Stimulated activated CD4-positive, alpha-beta T cell treated with anti-CD3 and anti-CD28 coated beads, Interleukin-15, amount 100 ng/mL, for 1 hour (primary cell): ENCODE measurements around the gene ACBD6.
"Not testable (repeated sequence)": the region's sequence is repeated elsewhere in the genome, so short reads cannot be mapped to it uniquely, and the experiment has no call there.

Experiments used
- DNase-seq, 2 donors: peaks; one replicate each; pipeline ENCODE4 v3.0.0-alpha.2; 2020; ENCODE audit warnings: low read depth in 1 of 2, low spot score in 1 of 2

The ACBD6 gene, protein sequence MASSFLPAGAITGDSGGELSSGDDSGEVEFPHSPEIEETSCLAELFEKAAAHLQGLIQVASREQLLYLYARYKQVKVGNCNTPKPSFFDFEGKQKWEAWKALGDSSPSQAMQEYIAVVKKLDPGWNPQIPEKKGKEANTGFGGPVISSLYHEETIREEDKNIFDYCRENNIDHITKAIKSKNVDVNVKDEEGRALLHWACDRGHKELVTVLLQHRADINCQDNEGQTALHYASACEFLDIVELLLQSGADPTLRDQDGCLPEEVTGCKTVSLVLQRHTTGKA

DNA sequence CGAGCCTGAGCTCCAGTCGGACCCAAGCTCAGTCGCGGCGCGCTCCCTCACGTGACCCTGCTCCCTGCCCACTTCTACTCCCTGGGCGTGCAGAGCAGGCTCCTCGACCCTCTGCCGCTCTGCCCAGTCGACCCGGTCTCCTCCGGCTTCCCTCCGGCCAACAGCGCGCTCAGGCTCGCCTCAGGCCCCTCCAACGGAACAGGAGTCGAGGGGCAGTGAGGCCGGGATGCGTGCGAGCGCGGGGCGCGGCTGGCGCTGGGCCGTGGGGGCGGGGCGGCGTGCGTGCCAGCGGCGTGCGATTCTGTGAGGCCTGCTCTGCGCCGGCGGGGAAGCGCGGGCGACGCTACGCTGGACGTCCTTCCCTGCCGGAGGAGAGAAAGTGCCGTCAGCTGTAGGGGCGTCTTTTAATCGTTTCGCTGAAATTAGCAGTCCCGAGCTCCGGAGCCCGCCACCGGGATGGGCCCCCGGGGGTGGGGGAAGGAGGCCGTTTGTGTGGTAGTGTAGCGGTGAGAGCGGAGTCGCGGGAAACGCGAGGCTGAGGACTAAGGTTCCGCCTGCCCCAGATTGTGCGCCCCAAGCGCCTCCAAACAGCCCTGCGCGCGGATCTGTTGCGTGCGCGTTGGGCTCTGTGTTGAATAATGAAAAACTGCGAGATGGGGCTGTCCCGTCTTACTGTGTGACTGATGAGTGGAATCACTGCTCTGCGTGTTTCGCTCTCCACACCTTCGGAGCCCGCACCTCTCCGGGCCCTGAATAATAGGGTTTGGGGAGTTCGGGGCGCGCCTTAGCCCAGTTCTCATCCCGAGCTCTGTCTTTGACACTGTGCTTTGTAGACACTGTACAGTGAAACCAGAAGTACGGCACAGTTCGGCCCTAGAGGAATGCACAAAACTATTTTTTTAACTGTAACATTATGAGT lies at the start of gene ACBD6:
ACBD6 (minus strand) TSS at position 217 of the 919 bp plus-strand sequence. CDS start 311 bp downstream, outside the sequence.
- peak; percentile 74 to 79 for DNase-seq

DNA sequence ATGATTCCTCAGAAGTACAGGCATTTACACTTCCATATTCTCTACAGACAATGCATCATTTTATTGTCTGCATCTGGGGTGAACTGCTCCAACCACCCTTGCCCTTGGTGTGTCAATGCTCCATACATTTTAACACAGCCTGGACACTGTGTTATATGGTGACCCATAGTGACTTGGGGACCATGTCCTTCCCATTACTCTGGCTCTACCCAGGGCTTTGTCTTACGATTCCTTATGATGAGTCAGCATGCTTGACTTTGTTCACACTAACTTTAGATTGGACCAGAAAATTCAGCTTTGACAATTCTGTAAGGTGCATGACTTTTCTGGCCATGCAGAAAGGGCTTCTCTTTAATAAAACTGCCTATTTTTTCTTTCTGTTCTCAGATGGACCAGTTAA lies 49.6 kb upstream of the ACBD6 start:
- no peak for DNase-seq

DNA sequence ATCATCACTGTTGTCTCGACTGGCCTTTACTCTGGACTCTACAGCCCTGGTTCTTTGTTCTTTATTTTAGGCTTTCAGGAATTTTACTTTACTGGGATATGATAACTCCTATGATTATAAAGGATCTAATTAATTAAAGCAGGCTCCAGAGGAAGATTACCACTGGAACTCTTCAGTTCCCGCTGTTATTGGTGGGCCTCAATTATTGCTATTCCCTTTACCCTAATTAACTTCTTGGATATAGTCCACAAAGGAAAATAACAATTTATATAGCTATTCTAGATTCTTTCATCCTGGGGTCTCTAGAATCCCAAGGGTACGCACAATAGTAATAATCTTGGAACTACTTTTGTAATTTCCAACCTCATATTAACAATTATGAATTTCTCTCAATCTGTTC lies 47.9 kb upstream of the ACBD6 start:
- no peak for DNase-seq

DNA sequence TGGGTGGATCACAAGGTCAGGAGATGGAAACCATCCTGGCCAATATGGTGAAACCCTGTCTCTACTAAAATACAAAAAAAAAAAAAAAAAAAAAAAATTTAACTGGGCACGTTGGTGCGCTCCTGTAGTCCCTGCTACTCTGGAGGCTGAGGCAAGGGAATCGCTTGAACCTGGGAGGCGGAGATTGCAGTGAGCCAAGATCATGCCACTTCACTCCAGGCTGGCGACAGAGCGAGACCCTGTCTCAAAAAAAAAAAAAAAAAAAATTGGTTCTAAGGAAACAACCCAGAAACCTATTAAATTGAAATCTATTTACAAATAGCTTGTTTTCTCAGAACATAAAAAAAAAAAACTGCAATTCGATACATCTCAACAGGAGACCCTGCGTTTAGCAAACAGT lies 47.4 kb upstream of the ACBD6 start:
- not testable (repeated sequence) for DNase-seq

DNA sequence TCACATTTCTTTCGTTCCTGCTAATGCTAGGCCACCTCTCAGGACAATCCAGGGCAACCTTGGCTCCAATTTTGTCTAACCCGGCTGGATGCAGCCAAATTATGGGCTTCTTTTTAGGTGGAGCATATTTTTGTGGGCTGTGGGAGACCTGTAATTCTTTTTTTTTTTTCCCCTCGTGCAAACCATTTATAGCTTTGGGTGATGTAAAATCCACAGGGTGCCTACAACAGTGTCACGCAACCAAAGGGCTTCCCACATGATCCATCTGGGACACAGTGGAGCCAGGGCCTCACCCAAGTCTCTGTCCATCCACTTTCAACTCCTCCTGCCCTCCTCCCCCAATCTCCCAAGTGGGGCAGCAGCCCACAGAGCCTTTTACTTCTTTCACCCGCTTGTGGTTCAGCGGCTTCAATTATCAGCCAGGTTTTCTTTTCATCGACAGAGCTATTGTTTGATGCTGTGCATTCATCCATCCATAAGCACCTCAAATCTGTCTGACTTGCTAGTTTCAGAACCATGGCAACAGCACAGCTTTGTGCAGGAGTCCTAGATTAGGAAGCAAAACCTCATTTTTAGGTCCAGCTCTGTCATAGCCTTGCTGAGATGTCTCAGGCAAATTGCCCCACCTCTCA lies 46.4 kb upstream of the ACBD6 start:
- no peak for DNase-seq

DNA sequence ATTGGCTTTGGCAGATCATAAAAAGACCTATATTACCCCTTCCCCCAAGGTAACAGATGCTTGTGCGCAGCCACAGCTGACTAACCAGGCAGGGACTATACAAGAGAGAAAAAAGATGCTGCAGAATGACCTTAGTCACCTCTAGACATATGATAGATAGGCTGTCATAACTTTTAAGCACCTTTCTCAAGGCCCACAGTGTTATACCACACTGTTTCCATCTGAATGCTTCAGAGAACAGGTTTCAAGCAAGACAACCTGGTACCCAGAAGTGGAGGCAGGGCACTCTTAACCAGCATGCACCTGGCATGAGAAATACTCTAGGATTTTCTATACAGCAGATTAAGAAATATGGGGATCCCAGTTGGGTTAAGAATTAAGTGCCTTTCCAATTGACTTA lies 43.6 kb upstream of the ACBD6 start:
- DNase-seq: no peak

DNA sequence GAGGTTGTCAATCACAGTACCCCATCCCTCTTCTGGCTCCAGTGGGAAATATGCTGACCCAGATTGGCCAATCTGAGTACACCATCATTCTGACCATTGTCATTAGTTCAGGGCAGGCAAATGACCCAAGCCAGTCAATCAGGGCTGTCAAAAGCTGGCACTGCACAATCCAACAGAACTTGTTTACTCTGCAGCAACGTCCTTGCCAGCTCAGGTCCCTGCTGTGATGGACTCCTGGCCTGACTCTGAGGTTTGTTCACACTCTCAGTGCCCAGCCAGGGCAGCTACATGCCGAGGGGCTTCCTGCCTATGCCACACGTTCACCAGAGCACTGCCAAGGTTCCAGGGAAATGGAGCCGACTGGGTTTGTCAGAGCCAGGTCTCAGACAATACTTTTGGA lies 41.7 kb upstream of the ACBD6 start:
- DNase-seq: no peak

DNA sequence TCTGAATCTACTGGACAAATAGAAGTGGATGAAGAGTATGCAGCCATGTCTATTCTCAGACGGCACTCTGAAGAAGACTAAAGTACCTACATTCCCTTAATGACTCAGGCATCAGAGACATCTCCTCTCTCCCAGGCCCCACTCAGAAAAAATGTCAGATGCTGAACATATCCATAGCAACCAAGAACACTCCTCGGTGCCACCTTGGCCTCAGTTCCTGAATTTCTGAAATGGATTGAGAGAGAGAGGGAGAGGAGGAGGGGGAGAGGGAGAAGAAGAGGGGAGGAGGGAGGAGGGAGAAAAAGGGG lies 40.4 kb upstream of the ACBD6 start:
- no peak for DNase-seq

DNA sequence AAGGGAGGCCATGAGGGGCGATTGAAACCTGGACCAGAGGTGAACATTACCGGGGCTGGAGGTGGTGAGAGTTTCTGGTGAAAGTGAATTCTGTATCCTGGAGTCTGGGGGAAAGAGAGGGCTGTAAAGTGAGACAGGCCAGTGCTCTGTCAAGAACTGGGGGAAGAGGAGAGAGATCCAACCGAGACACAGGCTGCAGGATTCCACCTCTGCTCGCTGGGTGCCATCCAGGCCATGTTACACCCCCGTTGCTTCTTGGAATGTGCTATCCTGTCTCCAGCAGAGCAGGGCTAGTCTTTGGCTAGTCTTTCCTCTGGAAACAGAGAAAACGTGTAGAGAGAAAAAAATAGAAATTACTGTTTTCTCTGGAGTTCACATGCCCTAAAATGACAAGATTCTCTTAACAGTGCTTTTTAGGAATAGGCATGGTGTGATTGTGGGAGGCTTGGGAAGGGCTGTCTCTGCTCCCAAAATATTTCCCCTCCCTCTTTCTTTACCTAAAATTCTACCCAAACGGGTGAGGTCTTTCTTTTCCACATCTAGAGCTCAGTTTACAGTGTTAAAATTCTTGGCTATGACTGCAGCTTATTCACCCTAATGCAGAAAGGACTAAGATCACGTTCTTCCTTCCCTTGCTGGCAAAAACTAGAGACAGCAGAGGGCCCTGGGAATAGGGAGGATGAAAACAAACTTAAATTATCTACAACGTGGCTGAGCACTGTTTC lies 39.9 kb upstream of the ACBD6 start:
- no peak for DNase-seq

DNA sequence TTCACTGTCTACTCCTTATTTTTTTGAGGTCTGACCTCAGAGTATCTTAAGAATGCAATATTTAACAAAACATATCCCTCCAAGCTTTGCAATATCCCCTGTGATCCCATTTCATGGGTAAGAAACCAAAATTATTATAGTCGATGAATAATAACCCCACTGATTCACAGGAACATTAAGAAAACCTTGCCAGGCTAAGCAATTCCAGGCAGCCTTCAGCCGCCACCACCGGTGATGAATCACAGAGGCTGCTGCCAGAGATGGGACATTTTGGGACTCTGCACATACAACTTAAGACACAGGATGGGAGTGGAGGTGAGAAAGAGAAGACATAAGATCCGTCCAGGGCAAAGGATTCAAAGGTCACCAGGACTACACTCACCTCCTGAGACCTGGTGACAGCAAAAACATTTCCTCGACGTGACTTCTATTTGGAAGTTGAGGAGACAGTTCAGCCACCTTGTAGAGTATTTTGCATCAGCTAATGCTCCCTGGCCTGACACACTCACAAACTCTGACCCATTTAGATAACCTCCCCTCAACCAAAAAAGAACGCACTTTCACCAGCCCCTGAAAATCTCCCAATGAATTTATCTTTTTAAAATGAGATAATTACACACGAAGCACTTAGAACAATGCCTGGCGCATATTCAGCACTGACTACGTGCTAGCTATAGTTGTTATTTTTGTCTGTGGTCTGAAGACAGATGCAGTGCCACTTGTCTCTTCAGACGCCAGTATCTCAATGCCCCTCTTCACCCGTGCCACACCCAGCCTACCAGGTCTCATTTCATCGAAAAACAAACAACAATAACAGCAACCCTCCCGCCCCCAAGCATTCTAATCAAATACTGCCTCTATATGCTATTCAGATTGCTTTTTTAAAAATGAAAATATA lies 38.6 kb upstream of the ACBD6 start:
- DNase-seq: no peak

DNA sequence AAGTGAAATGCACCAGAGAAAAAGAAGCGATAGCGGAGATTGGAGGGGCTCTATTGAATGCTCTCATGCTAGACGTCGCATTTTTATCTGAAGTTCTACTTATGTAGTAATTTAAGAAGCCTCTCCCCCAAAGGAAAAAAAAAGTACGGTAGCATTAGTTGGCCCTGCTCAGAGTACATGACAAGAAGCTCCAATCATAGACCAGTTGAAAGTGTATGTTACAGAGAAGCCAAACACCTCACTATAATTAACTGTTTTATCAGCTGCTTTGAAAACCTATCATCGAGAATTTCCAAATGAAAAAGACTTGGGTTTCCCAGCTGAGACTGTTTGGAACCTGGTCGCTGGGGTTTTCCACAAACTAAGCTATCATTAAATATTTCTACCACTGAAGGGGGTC lies 36.8 kb upstream of the ACBD6 start:
- DNase-seq: no peak

DNA sequence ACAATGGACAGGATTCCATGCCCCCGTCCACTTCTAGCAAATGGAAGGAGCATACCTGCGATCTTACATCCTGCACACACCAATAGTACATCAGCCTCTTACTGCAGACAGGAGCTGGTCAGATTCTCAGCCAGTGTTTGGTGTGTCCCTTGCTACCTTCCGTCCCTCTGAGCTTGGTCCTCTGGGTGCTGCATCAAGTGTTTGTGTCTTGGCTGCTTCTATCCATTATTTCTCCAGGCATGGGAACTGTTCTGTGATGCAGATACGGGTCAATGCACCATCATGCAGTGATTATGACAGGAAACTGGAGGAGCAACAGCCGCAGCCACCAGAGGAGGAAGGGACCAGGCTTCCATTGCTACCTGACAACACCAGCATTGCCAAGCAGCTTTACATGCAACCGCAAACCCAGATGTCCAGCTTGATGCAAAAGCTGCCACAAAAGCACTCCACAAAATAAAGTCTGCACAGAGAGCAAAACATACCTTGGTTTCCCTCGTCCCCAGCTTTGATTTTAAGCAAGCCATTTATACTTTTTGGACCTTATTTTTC lies 34.5 kb upstream of the ACBD6 start:
- no peak for DNase-seq

DNA sequence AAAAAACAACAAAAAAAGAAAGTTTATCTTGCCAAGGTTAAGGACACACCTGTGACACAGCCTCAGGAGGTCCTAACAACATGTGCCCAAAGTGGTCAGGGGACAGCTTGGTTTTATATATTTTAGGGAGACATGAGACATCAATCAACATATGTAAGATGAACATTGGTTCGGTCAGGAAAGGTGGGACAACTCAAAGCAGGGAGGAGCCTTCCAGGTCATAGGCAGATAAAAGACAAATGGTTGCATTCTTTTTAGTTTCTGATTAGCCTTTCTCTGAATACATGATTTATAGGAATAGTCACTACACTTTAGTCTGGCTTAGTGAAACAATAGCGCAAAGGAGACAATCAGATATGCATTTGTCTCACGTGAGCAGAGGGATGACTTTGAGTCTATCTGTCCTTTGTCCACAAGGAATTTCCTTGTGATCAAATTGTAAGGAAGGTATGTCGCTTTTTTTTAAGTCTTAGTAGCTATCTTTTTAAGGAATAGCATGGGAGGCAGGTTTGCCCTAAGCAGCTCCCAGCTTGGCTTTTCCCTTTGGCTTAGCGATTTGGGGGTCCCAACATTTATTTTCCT lies 33.1 kb upstream of the ACBD6 start:
- DNase-seq: no peak

DNA sequence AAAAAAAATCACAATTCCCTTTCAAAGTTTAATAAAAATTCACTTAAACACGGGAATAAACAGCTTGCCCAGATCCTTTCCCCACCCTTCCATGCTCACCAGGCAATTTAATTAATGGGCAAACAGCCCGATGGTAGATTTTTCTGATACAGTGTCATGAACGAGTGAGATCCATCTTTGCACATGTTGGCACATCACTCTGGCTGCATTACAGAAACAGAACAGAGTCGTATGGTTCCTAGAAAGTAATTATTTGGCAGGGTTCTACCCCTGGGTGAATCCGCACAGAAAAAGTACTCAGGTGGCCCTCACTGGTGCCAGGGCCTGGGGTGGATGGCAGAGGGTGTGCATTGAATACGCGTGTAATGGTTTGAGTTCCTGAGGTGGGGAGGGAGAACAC lies 31.8 kb upstream of the ACBD6 start:
- no peak for DNase-seq

DNA sequence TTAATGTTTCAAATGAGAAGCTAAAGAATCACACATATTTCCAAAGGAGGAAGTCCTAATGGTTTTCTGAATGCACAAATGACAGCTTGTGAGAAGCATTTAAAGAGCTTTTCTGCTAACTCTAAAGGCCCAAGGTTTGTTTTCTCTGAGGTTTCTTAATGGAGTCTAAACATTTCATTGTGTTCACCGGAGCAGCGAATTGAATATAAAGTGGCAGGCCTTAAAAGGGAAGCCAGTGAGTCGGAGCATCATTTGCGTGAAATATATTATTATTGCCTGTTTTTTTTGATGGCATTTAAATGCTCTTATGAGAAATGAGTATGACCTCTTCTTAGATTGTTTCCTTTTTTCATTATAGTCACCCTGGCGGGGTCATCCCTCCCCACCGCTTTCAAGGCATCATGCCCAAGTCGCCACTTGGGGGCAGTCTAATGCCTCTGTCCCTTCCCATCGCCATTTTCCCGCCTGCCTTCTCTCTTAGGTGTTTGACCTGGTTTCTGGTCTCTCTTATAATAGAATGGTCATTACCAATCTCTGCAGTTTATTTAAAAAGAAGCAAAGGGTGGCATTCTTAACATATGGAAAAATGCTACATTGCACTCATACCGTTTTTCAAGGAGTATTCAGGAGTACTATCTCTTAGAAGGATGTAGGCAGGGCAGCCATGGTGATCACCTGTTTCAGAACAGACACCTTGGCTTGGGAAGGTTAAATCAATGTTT lies 31.1 kb upstream of the ACBD6 start:
- DNase-seq: peak in 1 of 2 donors; percentile 42

DNA sequence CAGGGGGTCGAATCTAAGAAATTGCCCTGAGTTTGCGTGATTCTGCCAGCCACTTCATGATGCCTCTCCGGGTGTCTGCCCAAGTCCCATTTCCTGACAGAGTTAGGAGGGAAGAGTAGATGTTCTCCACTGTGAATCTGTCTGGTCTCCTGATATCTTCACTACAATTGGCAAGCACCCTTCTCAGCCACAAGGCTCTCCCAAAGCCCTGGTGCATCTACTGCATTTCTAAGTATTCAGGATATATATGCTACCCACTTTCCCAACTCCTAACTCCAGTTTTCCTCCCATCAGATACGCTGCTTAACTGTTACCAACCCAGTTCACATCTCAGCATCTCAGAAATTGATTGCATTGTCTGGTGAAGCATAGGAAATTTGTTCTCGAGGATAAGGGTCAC lies 30.5 kb upstream of the ACBD6 start:
- no peak for DNase-seq

DNA sequence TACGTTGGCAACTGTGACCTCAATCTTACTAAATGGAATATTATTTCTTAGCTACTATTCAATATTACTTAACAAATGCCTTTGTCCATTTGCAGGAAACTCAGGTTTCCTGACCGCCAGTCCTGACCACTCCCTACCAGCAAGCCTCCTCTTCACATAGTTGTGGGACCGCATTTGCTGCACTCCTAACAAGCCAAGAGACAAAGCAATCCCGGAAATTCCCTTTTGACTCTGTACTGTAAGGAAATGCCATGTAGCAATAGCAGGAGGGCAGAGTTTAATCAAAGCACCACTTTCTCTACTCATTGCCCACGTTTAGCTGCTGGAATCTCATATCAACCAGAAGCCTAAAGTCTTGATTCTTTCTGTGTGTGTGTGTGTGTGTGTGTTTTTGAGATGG lies 28.1 kb upstream of the ACBD6 start:
- no peak for DNase-seq

DNA sequence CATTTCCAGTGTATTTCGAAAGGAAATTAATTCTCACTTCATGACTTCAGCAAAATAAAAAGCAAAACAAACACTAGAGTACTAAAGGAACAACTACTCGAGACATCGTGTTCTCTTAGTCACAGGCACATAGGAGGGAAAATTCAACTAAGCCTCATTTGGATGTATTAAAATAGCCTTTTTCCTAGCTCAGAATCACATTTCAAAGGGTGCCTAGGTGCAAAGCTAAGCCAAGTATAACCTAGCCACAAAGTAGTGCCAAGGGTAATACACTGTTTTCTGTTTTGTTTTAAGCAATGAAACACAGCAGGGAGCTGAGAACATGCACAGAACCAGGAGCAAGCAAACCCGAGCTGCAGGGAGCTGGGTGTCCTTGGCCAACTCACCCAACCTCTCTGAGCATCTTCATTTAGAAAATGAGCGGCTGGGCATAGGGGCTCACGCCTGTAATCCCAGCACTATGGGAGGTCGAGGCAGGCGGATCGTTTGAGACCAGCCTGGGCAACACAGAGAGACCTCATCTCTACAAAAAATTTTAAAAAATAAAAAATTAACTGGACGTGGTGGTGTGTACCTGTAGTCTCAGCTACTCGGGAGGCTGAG lies 26.6 kb upstream of the ACBD6 start:
- no peak for DNase-seq
